ENCODE results near the gene GAN.
"Not testable (repeated sequence)": the region's sequence is repeated elsewhere in the genome, so short reads cannot be mapped to it uniquely, and the experiment has no call there.

Gene GAN

GRCh38 chr16:81310045-81310644, 4.6 kb upstream of the GAN start:
- DNase-seq = no peak

GRCh38 chr16:81311762-81312161, 3.0 kb upstream of the GAN start:
- no peak for DNase-seq

GRCh38 chr16:81313701-81314602, 810 bp upstream of the GAN start:
- DNase-seq = peak; percentile 16

- DNase-seq = peak; percentile 15
Observed at GRCh38 chr16:81315271-81316175, 761 bp downstream of the GAN start.

- DNase-seq = no peak
Observed at GRCh38 chr16:81316176-81316496, 1.4 kb downstream of the GAN start.

DNA sequence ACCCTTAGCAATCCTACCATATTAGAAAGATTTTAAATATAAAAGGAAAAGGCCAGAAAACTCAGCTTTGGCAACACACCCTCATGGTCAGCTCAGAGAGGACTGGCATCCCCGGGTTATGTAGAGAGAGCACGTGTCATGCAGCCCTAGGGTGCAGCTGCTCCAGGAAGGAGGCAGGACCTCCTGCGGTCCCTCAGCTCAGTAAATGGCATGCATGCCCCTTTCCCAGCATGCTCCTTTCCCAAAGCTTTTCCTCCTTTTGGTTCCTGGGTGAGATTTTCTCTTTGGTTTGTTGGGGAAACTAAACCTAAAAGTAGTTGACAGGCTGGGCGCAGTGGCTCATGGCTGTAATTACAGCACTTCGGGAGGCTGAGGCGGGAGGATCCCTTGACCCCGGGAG, 3.9 kb downstream of the GAN start:
- DNase-seq = no peak

GRCh38 chr16:81319221-81319912, 4.6 kb downstream of the GAN start:
- DNase-seq = no peak

DNA sequence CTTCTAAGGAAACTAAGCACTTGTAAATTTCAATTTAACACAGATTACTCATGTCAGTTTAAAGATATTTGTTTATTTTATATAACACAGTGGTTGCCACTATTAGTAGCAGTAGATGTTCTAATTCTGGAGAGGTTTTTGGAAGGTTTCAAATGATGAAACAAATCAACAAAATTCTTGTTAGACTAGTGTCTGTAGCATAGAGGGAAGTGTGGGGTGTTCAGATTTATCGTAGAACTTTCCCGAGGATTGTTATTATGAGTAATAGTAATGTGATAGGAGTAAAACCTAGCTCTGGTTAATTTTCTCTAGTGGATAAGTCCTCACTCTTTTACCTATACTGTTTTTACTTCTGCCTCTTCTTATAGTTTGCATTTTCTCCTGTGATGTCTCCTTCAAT, 6.3 kb downstream of the GAN start:
- DNase-seq = no peak

DNA sequence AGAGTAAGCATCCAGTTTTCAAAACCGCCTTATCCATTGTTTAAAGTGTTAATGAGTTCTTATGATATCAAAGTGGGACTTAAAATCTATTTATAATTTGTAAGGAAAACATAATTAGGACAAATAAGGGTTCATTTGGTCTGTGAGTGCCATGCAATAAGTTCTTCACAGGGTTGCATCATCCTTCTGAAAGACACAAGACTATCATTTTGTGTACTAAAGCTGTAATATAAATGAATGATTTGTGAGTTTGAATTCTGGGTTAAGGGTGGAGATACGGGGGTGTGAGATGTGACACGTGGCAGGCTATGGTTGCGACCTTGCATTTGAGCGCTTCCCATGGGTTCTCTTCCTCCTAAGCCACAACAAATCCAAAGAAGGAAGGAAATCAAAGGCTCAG, 6.8 kb downstream of the GAN start:
- DNase-seq = no peak

GRCh38 chr16:81324808-81325207, 10.0 kb downstream of the GAN start:
- no peak for DNase-seq

DNA sequence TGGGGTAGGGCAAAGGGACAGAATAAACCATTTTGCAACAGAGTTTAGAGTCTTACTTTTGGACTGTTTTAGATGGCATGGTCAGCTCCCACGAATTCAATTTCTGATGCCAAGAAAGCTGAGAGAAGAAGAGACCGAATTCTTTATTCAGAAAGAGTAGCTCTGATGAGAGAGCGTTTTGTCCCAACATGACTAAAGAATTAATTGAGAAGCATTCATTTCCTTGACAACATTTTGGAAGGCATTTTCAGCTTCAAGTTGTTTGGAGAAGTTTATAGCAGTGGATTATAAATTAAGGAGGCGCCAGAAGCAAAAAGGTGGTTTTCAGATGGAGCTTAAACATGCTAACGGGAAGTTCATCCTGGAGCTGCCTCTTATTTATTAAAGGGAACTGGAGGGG, 12.2 kb downstream of the GAN start:
- DNase-seq = no peak

DNA sequence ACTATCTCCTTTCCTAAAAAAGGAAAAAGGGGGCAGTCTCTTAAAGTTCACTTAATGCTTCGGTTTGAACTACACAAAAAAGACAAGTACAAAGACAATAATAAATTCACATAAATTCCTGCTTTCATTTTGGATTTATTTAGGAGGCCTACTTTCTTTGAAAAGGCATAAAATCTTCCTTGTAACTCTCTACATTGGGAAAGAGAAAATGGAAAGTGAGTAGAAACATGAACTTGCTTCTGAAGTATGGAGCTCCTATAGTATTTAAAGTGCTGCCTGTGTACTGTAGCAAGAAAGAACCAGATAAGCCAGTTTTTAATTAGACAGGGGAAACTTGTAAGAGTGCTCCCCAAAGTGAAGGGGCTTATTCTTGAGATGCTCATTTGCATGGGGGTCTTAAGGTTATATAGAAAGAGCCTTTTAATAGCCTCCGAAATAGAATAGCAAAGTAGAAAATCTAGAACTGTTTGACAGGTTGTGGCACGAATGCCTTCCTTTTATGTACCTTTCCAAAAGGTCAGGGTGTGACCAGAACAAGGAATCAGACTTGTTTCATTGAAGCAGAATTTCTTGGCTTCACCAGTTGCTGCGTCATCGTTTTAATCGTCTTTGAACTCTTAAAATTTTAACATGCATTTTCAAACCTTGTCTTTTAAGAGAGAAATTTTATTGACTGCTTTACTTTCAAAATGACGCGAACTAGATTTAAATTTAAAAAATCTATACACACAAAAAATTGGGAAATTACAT, 12.9 kb downstream of the GAN start:
- no peak for DNase-seq

- no peak for DNase-seq
Observed at GRCh38 chr16:81329947-81330346, 15.2 kb downstream of the GAN start.

GRCh38 chr16:81333356-81333755, 18.6 kb downstream of the GAN start:
- no peak for DNase-seq

DNA sequence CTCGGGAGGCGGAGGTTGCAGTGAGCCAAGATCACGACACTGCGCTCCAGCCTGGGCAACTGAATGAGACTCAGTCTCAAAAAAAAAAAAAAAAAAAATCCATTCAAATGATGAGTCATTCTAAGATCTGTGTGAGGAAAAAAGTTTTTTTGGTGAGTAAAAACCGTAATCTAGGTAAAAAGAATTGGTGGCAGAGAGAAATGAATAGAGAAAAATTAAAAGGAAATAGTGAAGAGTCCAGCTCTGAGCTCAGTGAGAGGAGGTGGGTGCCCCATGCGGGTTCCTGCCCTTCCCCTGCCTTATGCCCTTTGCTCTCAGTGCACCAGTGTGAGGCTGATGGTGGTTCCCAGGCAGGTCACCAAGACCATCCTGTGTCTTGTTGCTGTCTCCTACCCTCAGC, 20.9 kb downstream of the GAN start:
- DNase-seq = no peak

DNA sequence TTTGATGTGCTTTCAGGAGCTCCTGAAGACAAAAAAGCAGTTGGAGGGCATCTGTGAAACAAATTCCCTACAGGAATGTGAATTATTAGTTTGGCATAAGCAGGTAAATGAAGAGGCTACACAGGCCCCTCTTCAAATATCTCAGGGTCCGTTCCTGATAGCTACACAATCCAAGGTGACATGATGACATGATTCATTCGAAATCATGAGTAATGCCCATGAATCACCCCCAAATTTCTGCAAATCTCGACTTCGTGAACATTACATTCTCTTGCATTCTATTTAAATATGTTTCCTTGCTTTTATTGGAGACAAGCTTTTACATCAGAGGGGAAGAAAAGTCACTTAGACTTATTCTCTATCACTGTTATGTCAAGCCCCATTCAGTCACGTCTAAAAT, 22.3 kb downstream of the GAN start:
- DNase-seq = no peak

DNA sequence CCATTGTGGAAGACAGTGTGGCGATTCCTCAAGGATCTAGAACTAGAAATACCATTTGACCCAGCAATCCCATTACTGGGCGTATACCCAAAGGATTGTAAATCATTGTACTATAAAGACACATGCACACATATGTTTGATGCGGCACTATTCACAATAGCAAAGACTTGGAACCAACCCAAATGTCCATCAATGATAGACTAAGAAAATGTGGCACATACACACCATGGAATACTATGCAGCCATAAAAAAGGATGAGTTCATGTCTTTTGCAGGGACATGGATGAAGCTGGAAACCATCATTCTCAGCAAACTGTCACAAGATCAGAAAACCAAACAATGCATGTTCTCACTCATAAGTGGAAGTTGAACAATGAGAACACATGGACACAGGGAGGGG, 30.4 kb downstream of the GAN start:
- not testable (repeated sequence) for DNase-seq

DNA sequence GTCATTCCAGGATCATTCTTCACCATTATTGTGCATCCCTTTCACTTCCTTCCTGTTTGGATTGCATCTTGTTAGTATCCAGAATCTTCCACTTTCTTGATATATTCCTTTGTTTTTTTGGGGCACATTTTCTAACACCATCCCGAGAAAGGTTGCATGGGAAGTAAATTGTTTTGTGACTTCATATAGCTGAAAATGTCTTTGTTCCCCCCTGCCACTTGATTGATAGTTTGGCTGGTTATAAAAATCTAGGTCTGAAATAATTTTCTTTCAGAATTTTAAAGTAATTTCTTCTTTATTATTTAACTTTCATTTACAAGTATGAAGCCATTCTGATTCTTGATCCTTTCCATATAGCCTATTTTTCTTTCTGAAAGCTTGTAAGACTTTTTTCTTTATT, 32.7 kb downstream of the GAN start:
- DNase-seq = no peak

- DNase-seq = no peak
Observed at GRCh38 chr16:81349608-81350305, 35.0 kb downstream of the GAN start.

GRCh38 chr16:81350306-81350615, 35.5 kb downstream of the GAN start:
- no peak for DNase-seq

- no peak for DNase-seq
Observed at GRCh38 chr16:81353895-81354294, 39.1 kb downstream of the GAN start.

DNA sequence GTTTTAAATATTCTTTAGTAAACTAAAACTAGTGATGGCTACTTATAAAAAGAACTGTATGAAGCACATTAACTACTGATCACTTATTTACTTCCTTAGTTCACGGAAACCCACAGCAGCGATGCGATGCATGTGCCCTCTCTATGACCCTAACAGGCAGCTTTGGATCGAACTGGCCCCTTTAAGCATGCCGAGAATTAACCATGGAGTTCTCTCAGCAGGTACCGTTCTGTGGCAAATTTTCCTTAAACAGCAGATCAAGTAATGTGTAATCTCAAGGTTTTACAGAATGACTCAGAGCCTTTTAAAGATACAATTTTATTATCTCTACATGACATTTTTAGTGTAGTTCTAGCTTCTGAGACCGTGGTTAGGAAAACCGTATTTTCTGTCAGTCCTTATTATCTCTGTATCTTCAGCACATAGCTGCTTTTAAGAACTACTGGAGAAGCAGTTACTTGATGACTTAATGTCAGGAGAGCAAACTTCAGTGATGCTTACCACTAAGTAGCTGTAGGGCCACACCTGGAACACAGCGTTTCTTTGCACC, 43.0 kb downstream of the GAN start:
- DNase-seq = no peak

All from NCI-H345 (cell line).